ENCODE data around the gene HAND2. TPM values are rescaled to one million over a fixed set of nuclear protein-coding genes. Genes with fewer than 3 reads are reported as not detected.

The HAND2 gene
- total RNA-seq, 1 experiment from 2014 or later, result not detected

DNA sequence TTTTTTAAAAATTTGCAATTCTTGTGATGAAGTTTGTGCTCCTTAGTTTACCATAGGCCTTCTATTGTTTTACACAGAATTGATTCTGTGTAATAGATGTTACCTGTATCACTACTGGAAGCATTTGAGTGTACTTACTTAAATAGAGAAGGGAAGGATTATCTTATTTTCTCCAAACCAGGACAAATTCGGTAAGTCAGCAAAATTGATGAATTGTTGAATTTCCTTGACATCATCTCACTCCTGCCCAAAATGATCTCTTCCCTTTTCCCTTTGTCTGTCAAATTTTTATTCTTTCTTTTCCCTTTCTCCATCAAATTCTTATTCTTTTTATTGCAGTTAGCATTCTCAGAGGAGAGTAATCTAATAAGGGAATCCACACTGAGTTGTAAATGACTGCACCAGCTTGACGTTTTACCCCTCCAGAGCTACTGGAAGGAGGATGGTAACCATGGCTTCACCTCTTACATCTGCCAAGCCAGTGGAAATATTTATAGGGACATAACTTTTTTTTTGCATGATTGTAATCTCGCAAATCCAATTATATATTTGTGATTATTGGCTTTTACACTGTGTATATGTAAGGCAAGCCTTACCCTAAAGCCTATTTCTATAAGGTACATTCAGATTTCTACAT is 42.6 kb upstream of the HAND2 start:
- no peaks in the 10 kb centered on the region for H3K27me3 ChIP-seq (ENCODE audit: insufficient read depth, low read depth)
- ChIA-PET CTCF (no interaction called here), POLR2A (ENCODE audit: unreplicated experiment) (interaction anchor here (0.7 kb wide), 1 partner anchor 763 kb away, joined by 4 read pairs; no protein-coding TSS in a partner anchor)
- no peak overlapping the region for H2AFZ ChIP-seq
- no peak for DNase-seq
- TF ChIP-seq, protein P1, sequence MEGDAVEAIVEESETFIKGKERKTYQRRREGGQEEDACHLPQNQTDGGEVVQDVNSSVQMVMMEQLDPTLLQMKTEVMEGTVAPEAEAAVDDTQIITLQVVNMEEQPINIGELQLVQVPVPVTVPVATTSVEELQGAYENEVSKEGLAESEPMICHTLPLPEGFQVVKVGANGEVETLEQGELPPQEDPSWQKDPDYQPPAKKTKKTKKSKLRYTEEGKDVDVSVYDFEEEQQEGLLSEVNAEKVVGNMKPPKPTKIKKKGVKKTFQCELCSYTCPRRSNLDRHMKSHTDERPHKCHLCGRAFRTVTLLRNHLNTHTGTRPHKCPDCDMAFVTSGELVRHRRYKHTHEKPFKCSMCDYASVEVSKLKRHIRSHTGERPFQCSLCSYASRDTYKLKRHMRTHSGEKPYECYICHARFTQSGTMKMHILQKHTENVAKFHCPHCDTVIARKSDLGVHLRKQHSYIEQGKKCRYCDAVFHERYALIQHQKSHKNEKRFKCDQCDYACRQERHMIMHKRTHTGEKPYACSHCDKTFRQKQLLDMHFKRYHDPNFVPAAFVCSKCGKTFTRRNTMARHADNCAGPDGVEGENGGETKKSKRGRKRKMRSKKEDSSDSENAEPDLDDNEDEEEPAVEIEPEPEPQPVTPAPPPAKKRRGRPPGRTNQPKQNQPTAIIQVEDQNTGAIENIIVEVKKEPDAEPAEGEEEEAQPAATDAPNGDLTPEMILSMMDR (conservative IDR thresholded peaks at IDR 0.05), result no peak
- TF ChIP-seq EZH2 (IDR thresholded peaks at IDR 0.05; ENCODE audit: low read depth), result no peak
- no peaks in the 10 kb centered on the region for H3F3A ChIP-seq (ENCODE audit: insufficient read depth, low read depth)
- H3K9me3 ChIP-seq (ENCODE audit: insufficient read depth, low read depth), result no peaks in the 10 kb centered on the region
- no peaks in the 10 kb centered on the region for H3K4me1 ChIP-seq (replicated peaks; ENCODE audit: insufficient read depth)
- no peaks in the 10 kb centered on the region for H3K36me3 ChIP-seq (ENCODE audit: low read depth)
- H4K20me1 ChIP-seq (ENCODE audit: insufficient read depth), result no peaks in the 10 kb centered on the region
- BruUV-seq (replicated peaks), result no TSS peak
- no peaks in the 10 kb centered on the region for H3K9me2 ChIP-seq (ENCODE audit: insufficient read depth)
- H3K4me2 ChIP-seq, result no peak overlapping the region
- intact Hi-C loops (cut with micrococcal nuclease; ENCODE audit: unreplicated experiment), result no loop called here
- no peak overlapping the region for H3K27ac ChIP-seq
- no peaks in the 10 kb centered on the region for H3K79me2 ChIP-seq (ENCODE audit: low read depth)
- H3K4me3 ChIP-seq, result no peak overlapping the region

DNA sequence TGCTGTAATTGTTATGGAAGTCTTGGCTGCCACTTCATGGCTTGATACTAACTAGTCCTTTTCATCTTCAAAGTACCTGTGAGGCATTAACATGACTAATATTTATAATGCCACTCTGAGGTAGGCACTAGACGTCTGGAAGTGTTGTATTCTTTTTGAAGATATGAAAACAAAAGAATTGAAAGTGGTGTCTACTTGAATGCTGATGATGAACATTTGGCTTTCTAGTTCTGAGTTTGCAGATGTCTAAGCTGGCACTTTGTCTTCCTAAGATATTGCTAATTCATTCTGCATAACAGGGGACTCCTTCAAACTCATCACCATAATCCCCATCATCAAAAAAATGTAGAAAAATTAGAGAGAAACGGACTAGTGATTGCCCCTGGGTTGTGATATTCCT is 41.6 kb upstream of the HAND2 start:
- Histone ChIP-seq H4K20me1 (ENCODE audit: insufficient read depth) (no peaks in the 10 kb centered on the region), H3K4me1 (replicated peaks; ENCODE audit: insufficient read depth) (no peaks in the 10 kb centered on the region), H3K27me3 (ENCODE audit: insufficient read depth, low read depth) (no peaks in the 10 kb centered on the region), H3K79me2 (ENCODE audit: low read depth) (no peaks in the 10 kb centered on the region), H3K36me3 (ENCODE audit: low read depth) (no peaks in the 10 kb centered on the region), H2AFZ (no peak overlapping the region), H3K4me3 (no peak overlapping the region), H3K27ac (no peak overlapping the region), H3K9me3 (ENCODE audit: insufficient read depth, low read depth) (no peaks in the 10 kb centered on the region), H3F3A (ENCODE audit: insufficient read depth, low read depth) (no peaks in the 10 kb centered on the region), H3K9me2 (ENCODE audit: insufficient read depth) (no peaks in the 10 kb centered on the region), H3K4me2 (no peak overlapping the region)
- CTCF ChIA-PET, result no interaction called here
- DNase-seq, result no peak
- intact Hi-C loops (cut with micrococcal nuclease; ENCODE audit: unreplicated experiment), result no loop called here
- POLR2A ChIA-PET (ENCODE audit: unreplicated experiment), result no interaction called here
- TF ChIP-seq, protein P1 (conservative IDR thresholded peaks at IDR 0.05), result no peak
- TF ChIP-seq EZH2 (IDR thresholded peaks at IDR 0.05; ENCODE audit: low read depth), result no peak
- no TSS peak for BruUV-seq (replicated peaks)

DNA sequence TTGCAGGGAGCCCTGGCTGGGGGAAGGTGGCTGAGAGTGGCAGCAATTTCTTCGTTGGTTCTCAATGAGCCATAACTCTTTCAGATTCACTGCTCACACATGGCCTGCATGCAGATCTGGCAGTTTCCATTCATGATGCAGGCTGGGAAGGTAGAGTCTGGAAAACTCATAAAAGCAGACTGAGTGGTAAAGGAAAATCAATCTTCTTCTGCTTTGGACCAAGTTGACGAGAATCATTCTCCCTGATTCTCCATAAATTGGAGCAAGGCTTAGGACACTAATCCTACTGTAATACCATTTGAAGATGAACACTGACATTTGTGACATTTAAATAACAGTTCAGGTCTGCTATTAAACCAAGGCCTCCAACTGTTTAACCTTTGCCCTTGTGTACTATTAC is 35.3 kb upstream of the HAND2 start:
- CTCF ChIA-PET, result no interaction called here
- no peaks in the 10 kb centered on the region for H3K4me1 ChIP-seq (replicated peaks; ENCODE audit: insufficient read depth)
- TF ChIP-seq, protein P1 (conservative IDR thresholded peaks at IDR 0.05), result no peak
- TF ChIP-seq EZH2 (IDR thresholded peaks at IDR 0.05; ENCODE audit: low read depth), result no peak
- no peaks in the 10 kb centered on the region for H3K9me3 ChIP-seq (ENCODE audit: insufficient read depth, low read depth)
- no peak overlapping the region for H3K27ac ChIP-seq
- no peak overlapping the region for H2AFZ ChIP-seq
- no peak overlapping the region for H3K4me3 ChIP-seq
- H4K20me1 ChIP-seq (ENCODE audit: insufficient read depth), result no peaks in the 10 kb centered on the region
- no peaks in the 10 kb centered on the region for H3K79me2 ChIP-seq (ENCODE audit: low read depth)
- no TSS peak for BruUV-seq (replicated peaks)
- H3F3A ChIP-seq (ENCODE audit: insufficient read depth, low read depth), result no peaks in the 10 kb centered on the region
- no peak for DNase-seq
- no peaks in the 10 kb centered on the region for H3K9me2 ChIP-seq (ENCODE audit: insufficient read depth)
- no peak overlapping the region for H3K4me2 ChIP-seq
- H3K27me3 ChIP-seq (ENCODE audit: insufficient read depth, low read depth), result no peaks in the 10 kb centered on the region
- intact Hi-C loops (cut with micrococcal nuclease; ENCODE audit: unreplicated experiment), result no loop called here
- no peaks in the 10 kb centered on the region for H3K36me3 ChIP-seq (ENCODE audit: low read depth)
- POLR2A ChIA-PET (ENCODE audit: unreplicated experiment), result no interaction called here
